Fibroblast of upper back skin (primary cell): ENCODE data around the gene NCAPD2.
A peak's percentile ranks its signal among the peaks of the same experiment; 100 is the strongest.
"Not testable (repeated sequence)": the region's sequence is repeated elsewhere in the genome, so short reads cannot be mapped to it uniquely, and the experiment has no call there.

Source experiments
- DNase-seq: peaks from one replicate; pipeline ENCODE4 v3.0.0-alpha.2; 2013

NCAPD2 gene

GRCh38 chr12:6494968-6495367, 1.1 kb downstream of the NCAPD2 start:
- no peak for DNase-seq

GRCh38 chr12:6497291-6497690, 3.4 kb downstream of the NCAPD2 start:
- DNase-seq: not testable (repeated sequence)

GRCh38 chr12:6500466-6500865, 6.6 kb downstream of the NCAPD2 start:
- no peak for DNase-seq

GRCh38 chr12:6507102-6507998, 13.4 kb downstream of the NCAPD2 start:
- peak; percentile 28 for DNase-seq

GRCh38 chr12:6508087-6508486, 14.2 kb downstream of the NCAPD2 start:
- DNase-seq: no peak

- DNase-seq: no peak
These were observed 26.3 kb downstream of the NCAPD2 start for GRCh38 chr12:6520186-6520585.

- DNase-seq: no peak
These were observed 28.3 kb downstream of the NCAPD2 start for GRCh38 chr12:6522193-6522592.

GRCh38 chr12:6523708-6524107, 29.8 kb downstream of the NCAPD2 start:
- DNase-seq: no peak

- no peak for DNase-seq
These were observed 30.7 kb downstream of the NCAPD2 start for GRCh38 chr12:6524648-6525047.

- no peak for DNase-seq
These were observed 32.3 kb downstream of the NCAPD2 start for GRCh38 chr12:6526201-6526600.

GRCh38 chr12:6526766-6527525, 33.0 kb downstream of the NCAPD2 start:
- DNase-seq: no peak

- no peak for DNase-seq
These were observed 33.8 kb downstream of the NCAPD2 start for GRCh38 chr12:6527711-6528110.

- DNase-seq: no peak
These were observed 34.8 kb downstream of the NCAPD2 start for GRCh38 chr12:6528539-6529235.

- no peak for DNase-seq
These were observed 35.4 kb downstream of the NCAPD2 start for GRCh38 chr12:6529291-6529737.

- no peak for DNase-seq
These were observed 36.8 kb downstream of the NCAPD2 start for GRCh38 chr12:6530576-6531260.

GRCh38 chr12:6532051-6532926, 38.4 kb downstream of the NCAPD2 start:
- peak; percentile 99 for DNase-seq

GRCh38 chr12:6532927-6533652, 39.2 kb downstream of the NCAPD2 start:
- peak; percentile 81 for DNase-seq

GRCh38 chr12:6533653-6533922, 39.7 kb downstream of the NCAPD2 start:
- no peak for DNase-seq

- peak; percentile 99 for DNase-seq
These were observed 40.2 kb downstream of the NCAPD2 start, which contains the start of gene GAPDH for GRCh38 chr12:6533923-6534694. TSS of gene GAPDH (plus strand) at chr12:6534517. CDS start at chr12:6534833, 316 bp downstream.

- DNase-seq: no peak
These were observed 40.7 kb downstream of the NCAPD2 start for GRCh38 chr12:6534695-6534944.
